Measurements from ENCODE around the gene ZBTB7C. TPM values are rescaled to one million over a fixed set of nuclear protein-coding genes. Genes with fewer than 3 reads are reported as not detected.

Gene ZBTB7C
- total RNA-seq, 1 donor from 2014 or later, result 13.0 TPM

DNA sequence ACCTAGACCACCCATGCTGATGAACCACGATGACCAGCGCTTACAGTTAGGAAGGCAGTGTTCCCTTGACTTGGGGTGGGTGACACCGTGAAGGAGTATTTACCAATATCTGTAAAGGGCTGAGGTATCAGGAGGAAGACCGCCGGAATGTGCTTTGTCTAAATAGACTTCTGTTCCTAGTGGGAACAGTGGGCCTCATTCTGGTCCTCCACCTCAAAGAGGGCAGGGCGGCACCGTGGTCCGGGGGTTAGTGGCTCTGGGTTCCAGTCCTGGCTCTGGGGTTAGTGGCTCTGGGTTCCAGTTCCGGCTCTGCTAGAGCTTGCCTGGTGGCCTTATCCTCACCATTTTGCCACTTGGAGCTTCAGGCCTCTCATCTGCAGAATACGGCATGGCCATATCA lies 387.2 kb downstream of the ZBTB7C start:
- no peaks in the 10 kb centered on the region for H3K9me3 Mint-ChIP-seq
- H3K4me1 Mint-ChIP-seq (ENCODE audit: unreplicated experiment), result peaks cover 12% of the 10 kb centered on the region
- no peaks in the 10 kb centered on the region for H3K36me3 Mint-ChIP-seq
- no peak overlapping the region for H3K4me3 Mint-ChIP-seq
- H3K27me3 Mint-ChIP-seq, result peaks cover 21% of the 10 kb centered on the region
- no peak overlapping the region for H3K27ac Mint-ChIP-seq
- TF ChIP-seq, protein P1, sequence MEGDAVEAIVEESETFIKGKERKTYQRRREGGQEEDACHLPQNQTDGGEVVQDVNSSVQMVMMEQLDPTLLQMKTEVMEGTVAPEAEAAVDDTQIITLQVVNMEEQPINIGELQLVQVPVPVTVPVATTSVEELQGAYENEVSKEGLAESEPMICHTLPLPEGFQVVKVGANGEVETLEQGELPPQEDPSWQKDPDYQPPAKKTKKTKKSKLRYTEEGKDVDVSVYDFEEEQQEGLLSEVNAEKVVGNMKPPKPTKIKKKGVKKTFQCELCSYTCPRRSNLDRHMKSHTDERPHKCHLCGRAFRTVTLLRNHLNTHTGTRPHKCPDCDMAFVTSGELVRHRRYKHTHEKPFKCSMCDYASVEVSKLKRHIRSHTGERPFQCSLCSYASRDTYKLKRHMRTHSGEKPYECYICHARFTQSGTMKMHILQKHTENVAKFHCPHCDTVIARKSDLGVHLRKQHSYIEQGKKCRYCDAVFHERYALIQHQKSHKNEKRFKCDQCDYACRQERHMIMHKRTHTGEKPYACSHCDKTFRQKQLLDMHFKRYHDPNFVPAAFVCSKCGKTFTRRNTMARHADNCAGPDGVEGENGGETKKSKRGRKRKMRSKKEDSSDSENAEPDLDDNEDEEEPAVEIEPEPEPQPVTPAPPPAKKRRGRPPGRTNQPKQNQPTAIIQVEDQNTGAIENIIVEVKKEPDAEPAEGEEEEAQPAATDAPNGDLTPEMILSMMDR (conservative IDR thresholded peaks at IDR 0.05), result no peak
- no peak for DNase-seq (ENCODE audit: extremely low spot score, unreplicated experiment)

GRCh38 chr18:48021273-48021914 lies 387.8 kb downstream of the ZBTB7C start:
- no peaks in the 10 kb centered on the region for H3K36me3 Mint-ChIP-seq
- H3K4me3 Mint-ChIP-seq, result no peak overlapping the region
- TF ChIP-seq, protein P1 (conservative IDR thresholded peaks at IDR 0.05), result no peak
- DNase-seq (ENCODE audit: extremely low spot score, unreplicated experiment), result no peak
- no peaks in the 10 kb centered on the region for H3K9me3 Mint-ChIP-seq
- peaks cover 26% of the 10 kb centered on the region for H3K27me3 Mint-ChIP-seq
- no peak overlapping the region for H3K27ac Mint-ChIP-seq
- peaks cover 10% of the 10 kb centered on the region for H3K4me1 Mint-ChIP-seq (ENCODE audit: unreplicated experiment)

- Mint-ChIP-seq H3K36me3 (no peaks in the 10 kb centered on the region), H3K9me3 (no peaks in the 10 kb centered on the region), H3K4me1 (ENCODE audit: unreplicated experiment) (peaks cover 10% of the 10 kb centered on the region), H3K4me3 (no peak overlapping the region), H3K27ac (no peak overlapping the region), H3K27me3 (peaks cover 26% of the 10 kb centered on the region)
- DNase-seq (ENCODE audit: extremely low spot score, unreplicated experiment), result no peak
- TF ChIP-seq, protein P1 (conservative IDR thresholded peaks at IDR 0.05), result no peak
Measured at GRCh38 chr18:48020337-48021250, 388.6 kb downstream of the ZBTB7C start.

- Mint-ChIP-seq H3K27ac (no peak overlapping the region), H3K36me3 (no peaks in the 10 kb centered on the region), H3K4me1 (ENCODE audit: unreplicated experiment) (peaks cover 10% of the 10 kb centered on the region), H3K27me3 (peaks cover 26% of the 10 kb centered on the region), H3K9me3 (no peaks in the 10 kb centered on the region), H3K4me3 (no peak overlapping the region)
- TF ChIP-seq, protein P1 (conservative IDR thresholded peaks at IDR 0.05), result no peak
- no peak for DNase-seq (ENCODE audit: extremely low spot score, unreplicated experiment)
Measured at GRCh38 chr18:48019557-48020325, 389.4 kb downstream of the ZBTB7C start.

DNA sequence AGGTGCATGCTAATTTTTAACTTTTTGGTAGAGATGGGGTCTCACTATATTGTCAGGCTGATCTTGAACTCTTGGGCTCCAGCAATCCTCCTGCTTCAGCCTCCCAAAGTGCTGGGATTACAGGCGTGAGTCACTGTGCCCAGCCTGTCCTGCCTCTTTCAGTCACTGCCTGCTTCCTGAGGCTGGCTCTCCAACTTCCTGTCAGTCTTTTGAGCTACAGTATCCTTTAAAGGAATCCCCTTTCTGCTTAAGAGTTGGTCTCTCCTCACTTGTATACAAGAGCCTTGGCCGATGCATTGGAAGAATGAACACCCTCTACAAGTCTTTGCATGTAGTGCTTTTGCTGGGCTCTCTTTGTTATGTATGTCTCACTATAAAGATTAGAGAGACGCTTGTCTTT lies 390.3 kb downstream of the ZBTB7C start:
- TF ChIP-seq, protein P1 (conservative IDR thresholded peaks at IDR 0.05), result no peak
- no peak for DNase-seq (ENCODE audit: extremely low spot score, unreplicated experiment)
- Mint-ChIP-seq H3K36me3 (no peaks in the 10 kb centered on the region), H3K9me3 (peaks cover 4% of the 10 kb centered on the region), H3K4me3 (no peak overlapping the region), H3K4me1 (ENCODE audit: unreplicated experiment) (peaks cover 9% of the 10 kb centered on the region), H3K27me3 (peaks cover 27% of the 10 kb centered on the region), H3K27ac (no peak overlapping the region)

Data from type B pancreatic cell (in vitro differentiated cells).